ENCODE results near the gene FAM120A.

The FAM120A gene

DNA sequence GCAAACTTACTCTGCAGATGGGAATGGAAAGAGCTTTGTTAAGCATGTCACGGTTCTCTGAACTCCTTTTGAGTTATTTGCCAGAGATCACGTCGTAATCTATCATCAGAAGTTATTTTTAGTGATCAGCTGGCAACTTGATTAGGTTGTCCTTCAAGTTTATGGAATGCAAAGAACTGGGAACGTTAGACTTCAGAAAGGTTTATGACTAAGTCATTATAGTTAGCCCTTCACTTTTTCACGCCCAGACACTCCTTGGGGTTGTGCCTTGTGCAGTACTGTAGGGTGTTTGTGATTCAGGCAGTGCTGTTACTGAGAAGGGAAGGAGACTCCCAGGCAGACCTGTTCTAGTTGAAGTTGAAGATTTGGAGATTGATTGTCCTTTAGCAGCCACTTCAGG is 98.1 kb downstream of the FAM120A start:
- no peaks in the 10 kb centered on the region for H3K79me2 ChIP-seq (ENCODE audit: insufficient read depth, low read depth)
- H3K27me3 ChIP-seq (ENCODE audit: insufficient read depth, low read depth), result no peaks in the 10 kb centered on the region
- no peak overlapping the region for H3K27ac ChIP-seq
- no peak overlapping the region for H3K4me2 ChIP-seq
- no peaks in the 10 kb centered on the region for H4K20me1 ChIP-seq (ENCODE audit: insufficient read depth)
- peaks cover 25% of the 10 kb centered on the region for H3K4me1 ChIP-seq (ENCODE audit: low read depth, poor library complexity, severe bottlenecking)
- TF ChIP-seq, protein P1, sequence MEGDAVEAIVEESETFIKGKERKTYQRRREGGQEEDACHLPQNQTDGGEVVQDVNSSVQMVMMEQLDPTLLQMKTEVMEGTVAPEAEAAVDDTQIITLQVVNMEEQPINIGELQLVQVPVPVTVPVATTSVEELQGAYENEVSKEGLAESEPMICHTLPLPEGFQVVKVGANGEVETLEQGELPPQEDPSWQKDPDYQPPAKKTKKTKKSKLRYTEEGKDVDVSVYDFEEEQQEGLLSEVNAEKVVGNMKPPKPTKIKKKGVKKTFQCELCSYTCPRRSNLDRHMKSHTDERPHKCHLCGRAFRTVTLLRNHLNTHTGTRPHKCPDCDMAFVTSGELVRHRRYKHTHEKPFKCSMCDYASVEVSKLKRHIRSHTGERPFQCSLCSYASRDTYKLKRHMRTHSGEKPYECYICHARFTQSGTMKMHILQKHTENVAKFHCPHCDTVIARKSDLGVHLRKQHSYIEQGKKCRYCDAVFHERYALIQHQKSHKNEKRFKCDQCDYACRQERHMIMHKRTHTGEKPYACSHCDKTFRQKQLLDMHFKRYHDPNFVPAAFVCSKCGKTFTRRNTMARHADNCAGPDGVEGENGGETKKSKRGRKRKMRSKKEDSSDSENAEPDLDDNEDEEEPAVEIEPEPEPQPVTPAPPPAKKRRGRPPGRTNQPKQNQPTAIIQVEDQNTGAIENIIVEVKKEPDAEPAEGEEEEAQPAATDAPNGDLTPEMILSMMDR (conservative IDR thresholded peaks at IDR 0.05; ENCODE audit: low read depth, low read length), result no peak
- peaks cover 8% of the 10 kb centered on the region; the same call in 1 of the 2 replicates for H3K36me3 ChIP-seq (ENCODE audit: insufficient read depth)
- H3K4me3 ChIP-seq (IDR thresholded peaks at IDR 0.05; ENCODE audit: insufficient read depth, low read depth, low read length), result no peak overlapping the region
- H2AFZ ChIP-seq (ENCODE audit: low read depth), result no peak overlapping the region
- H3K9ac ChIP-seq, result no peak overlapping the region

DNA sequence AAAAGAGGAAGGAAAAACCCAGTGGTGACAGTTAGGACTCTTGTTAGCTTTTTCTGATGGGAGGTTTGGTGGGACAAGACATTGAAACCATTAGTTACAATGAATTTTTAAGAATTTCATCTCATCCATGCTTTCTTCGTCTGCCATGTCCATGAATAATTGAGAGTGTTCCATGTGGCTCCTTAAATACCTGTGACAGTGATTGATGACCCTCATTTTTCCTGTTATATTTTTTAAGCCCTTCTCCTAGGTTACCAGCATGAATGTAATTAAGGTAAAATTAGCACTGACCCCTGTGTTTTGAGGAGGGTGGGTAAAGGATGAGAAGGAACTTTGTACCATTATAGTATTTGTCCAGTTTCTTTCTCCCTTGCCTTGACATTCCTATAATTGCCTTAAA is 101.4 kb downstream of the FAM120A start:
- no peak overlapping the region for H3K4me3 ChIP-seq (IDR thresholded peaks at IDR 0.05; ENCODE audit: insufficient read depth, low read depth, low read length)
- H3K4me1 ChIP-seq (ENCODE audit: low read depth, poor library complexity, severe bottlenecking), result peaks cover 30% of the 10 kb centered on the region
- H2AFZ ChIP-seq (ENCODE audit: low read depth), result no peak overlapping the region
- no peak overlapping the region for H3K9ac ChIP-seq
- H3K4me2 ChIP-seq, result no peak overlapping the region
- TF ChIP-seq, protein P1 (conservative IDR thresholded peaks at IDR 0.05; ENCODE audit: low read depth, low read length), result no peak
- no peak overlapping the region for H3K27ac ChIP-seq
- H3K36me3 ChIP-seq (ENCODE audit: insufficient read depth), result no peaks in the 10 kb centered on the region
- no peaks in the 10 kb centered on the region for H3K27me3 ChIP-seq (ENCODE audit: insufficient read depth, low read depth)
- no peaks in the 10 kb centered on the region for H3K79me2 ChIP-seq (ENCODE audit: insufficient read depth, low read depth)
- no peaks in the 10 kb centered on the region for H4K20me1 ChIP-seq (ENCODE audit: insufficient read depth)

DNA sequence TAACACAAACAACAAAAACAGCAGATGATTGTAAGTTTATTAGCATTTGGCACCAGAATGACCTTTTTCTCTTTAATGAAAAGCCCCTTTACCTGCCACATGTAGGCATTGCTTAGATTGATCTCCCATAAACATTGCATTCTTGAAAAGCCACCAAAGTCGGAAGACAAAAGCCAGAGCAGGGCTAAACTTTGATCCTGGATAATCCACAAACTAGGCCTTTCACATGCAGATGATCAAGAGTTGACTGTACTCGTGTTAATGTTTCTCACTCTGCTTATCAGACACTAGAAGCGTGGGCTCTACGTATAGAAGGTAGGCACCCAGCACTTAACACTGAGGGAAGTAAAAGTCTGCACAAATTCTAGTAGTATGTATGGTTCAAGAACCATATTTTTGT is 103.9 kb downstream of the FAM120A start:
- no peaks in the 10 kb centered on the region for H3K27me3 ChIP-seq (ENCODE audit: insufficient read depth, low read depth)
- no peaks in the 10 kb centered on the region for H4K20me1 ChIP-seq (ENCODE audit: insufficient read depth)
- no peak overlapping the region for H3K4me3 ChIP-seq (IDR thresholded peaks at IDR 0.05; ENCODE audit: insufficient read depth, low read depth, low read length)
- H3K4me1 ChIP-seq (ENCODE audit: low read depth, poor library complexity, severe bottlenecking), result peaks cover 17% of the 10 kb centered on the region
- no peak overlapping the region for H3K4me2 ChIP-seq
- H3K79me2 ChIP-seq (ENCODE audit: insufficient read depth, low read depth), result no peaks in the 10 kb centered on the region
- H2AFZ ChIP-seq (ENCODE audit: low read depth), result no peak overlapping the region
- H3K36me3 ChIP-seq (ENCODE audit: insufficient read depth), result no peaks in the 10 kb centered on the region; the same call in 1 of the 2 replicates
- H3K9ac ChIP-seq, result no peak overlapping the region
- no peak overlapping the region for H3K27ac ChIP-seq
- TF ChIP-seq, protein P1 (conservative IDR thresholded peaks at IDR 0.05; ENCODE audit: low read depth, low read length), result no peak

DNA sequence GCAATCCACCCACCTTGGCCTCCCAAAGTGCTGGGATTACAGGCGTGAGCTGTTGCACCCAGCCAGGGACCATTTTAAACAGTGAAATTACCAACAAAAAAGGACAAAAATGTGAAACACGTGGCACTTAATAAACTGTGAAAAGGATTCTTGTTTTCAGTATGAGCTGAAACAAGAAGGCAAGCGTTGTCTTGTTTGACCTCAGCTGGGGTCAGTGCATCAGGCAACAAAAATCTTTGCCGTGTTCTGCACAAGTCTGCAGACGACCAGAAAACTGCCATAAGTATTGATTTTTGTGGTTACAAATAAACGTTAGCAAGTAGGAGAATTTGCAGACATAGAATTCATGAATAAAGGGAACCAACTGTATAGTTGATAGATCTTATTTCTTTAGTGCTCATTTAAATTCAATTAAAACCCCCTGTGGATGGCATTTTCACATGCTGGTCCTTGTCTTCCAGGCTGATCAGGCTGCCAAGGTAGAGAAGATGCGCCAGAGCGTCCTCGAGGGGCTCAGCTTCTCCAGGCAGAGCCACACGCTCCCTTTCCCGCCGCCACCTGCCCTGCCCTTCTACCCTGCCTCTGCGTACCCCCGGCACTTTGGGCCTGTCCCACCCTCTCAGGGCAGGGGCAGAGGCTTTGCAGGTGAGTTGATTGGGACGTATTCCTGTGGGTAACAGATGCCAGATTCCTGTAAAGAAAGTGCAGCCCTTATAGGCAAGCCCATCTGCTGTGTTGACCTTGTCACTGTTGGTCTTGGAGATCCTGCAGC is 106.1 kb downstream of the FAM120A start:
- TF ChIP-seq, protein P1 (conservative IDR thresholded peaks at IDR 0.05; ENCODE audit: low read depth, low read length), result no peak
- Histone ChIP-seq H3K9ac (no peak overlapping the region), H3K27me3 (ENCODE audit: insufficient read depth, low read depth) (no peaks in the 10 kb centered on the region), H3K4me1 (ENCODE audit: low read depth, poor library complexity, severe bottlenecking) (peaks cover 17% of the 10 kb centered on the region), H3K79me2 (ENCODE audit: insufficient read depth, low read depth) (no peaks in the 10 kb centered on the region), H3K36me3 (ENCODE audit: insufficient read depth) (no peaks in the 10 kb centered on the region; the same call in 1 of the 2 replicates), H2AFZ (ENCODE audit: low read depth) (no peak overlapping the region), H3K27ac (no peak overlapping the region), H4K20me1 (ENCODE audit: insufficient read depth) (no peaks in the 10 kb centered on the region), H3K4me3 (IDR thresholded peaks at IDR 0.05; ENCODE audit: insufficient read depth, low read depth, low read length) (no peak overlapping the region), H3K4me2 (no peak overlapping the region)

Data from KMS-11 (cell line).